GM19438 (cell line): ENCODE data around the gene TBC1D21.

Source experiments
- ATAC-seq: cut with Tn5 transposase; IDR thresholded peaks from one replicate; pipeline ENCODE4 v1.9.1; 2021; ENCODE audit warnings: low read depth; ENCODE audit not compliant: unreplicated experiment

Gene TBC1D21

GRCh38 chr15:73906346-73907034 lies 33.1 kb downstream of the TBC1D21 start:
- ATAC-seq: no peak

GRCh38 chr15:73907035-73907408 lies 33.7 kb downstream of the TBC1D21 start:
- ATAC-seq: no peak

GRCh38 chr15:73908030-73908821 lies 34.9 kb downstream of the TBC1D21 start:
- peak; percentile 72 for ATAC-seq

- no peak for ATAC-seq
Measured at GRCh38 chr15:73908822-73909122, 35.4 kb downstream of the TBC1D21 start.

GRCh38 chr15:73909651-73910050 lies 36.3 kb downstream of the TBC1D21 start:
- ATAC-seq: no peak

GRCh38 chr15:73910522-73911303 lies 37.3 kb downstream of the TBC1D21 start:
- no peak for ATAC-seq

GRCh38 chr15:73912030-73912596 lies 38.7 kb downstream of the TBC1D21 start:
- no peak for ATAC-seq

- no peak for ATAC-seq
Measured at GRCh38 chr15:73914145-73914544, 40.8 kb downstream of the TBC1D21 start.

- no peak for ATAC-seq
Measured at GRCh38 chr15:73915082-73915481, 41.7 kb downstream of the TBC1D21 start.

- no peak for ATAC-seq
Measured at GRCh38 chr15:73918784-73919183, 45.4 kb downstream of the TBC1D21 start.

GRCh38 chr15:73919706-73920105 lies 46.3 kb downstream of the TBC1D21 start:
- ATAC-seq: no peak

- no peak for ATAC-seq
Measured at GRCh38 chr15:73921254-73921925, 48.0 kb downstream of the TBC1D21 start.

- no peak for ATAC-seq
Measured at GRCh38 chr15:73922186-73923151, 49.1 kb downstream of the TBC1D21 start.

- ATAC-seq: no peak
Measured at GRCh38 chr15:73923156-73923487, 49.8 kb downstream of the TBC1D21 start.

- no peak for ATAC-seq
Measured at GRCh38 chr15:73923488-73924164, 50.3 kb downstream of the TBC1D21 start.

- ATAC-seq: no peak
Measured at GRCh38 chr15:73924171-73924921, 51.0 kb downstream of the TBC1D21 start.

- ATAC-seq: no peak
Measured at GRCh38 chr15:73925848-73926218, 52.5 kb downstream of the TBC1D21 start.

GRCh38 chr15:73926219-73927002 lies 53.0 kb downstream of the TBC1D21 start, which contains the start of gene LOXL1:
TSS of gene LOXL1 (plus strand) at chr15:73926462. CDS start at chr15:73926784, 322 bp downstream.
- no peak for ATAC-seq
